SK-N-MC (cell line): ENCODE measurements around the gene CSTPP1.
"Not testable (repeated sequence)": the region's sequence is repeated elsewhere in the genome, so short reads cannot be mapped to it uniquely, and the experiment has no call there.

Experiments
- EZH2 ChIP-seq: fragments of 200-600 bp; sonication (generic); IDR thresholded peaks from one replicate; pipeline ENCODE4 v1.6.1; 2017; ENCODE audit warnings: antibody characterized with exemption
- POLR2AphosphoS5 ChIP-seq: IDR thresholded peaks from 2 replicates; pipeline ENCODE4 v1.6.1; 2012; ENCODE audit warnings: mild to moderate bottlenecking, low read depth, low read length, borderline replicate concordance

DNA sequence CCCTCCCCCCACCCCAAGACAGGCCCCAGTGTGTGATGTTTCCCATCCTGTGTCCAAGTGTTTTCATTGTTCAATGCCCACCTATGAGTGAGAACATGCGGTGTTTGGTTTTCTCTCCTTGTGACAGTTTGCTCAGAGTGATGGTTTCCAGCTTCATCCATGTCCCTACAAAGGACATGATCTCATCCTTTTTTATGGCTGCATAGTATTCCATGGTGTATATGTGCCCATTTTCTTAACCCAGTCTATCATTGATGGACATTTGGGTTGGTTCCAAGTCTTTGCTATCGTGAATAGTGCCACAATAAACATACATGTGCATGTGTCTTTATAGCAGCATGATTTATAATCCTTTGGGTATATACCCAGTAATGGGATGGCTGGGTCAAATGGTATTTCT is 55.8 kb downstream of the CSTPP1 start:
- TF ChIP-seq EZH2, POLR2AphosphoS5: not testable (repeated sequence)
